GM12878 (cell line): ENCODE data around the gene GNB5.

Experiments
- EP300 ChIP-seq, 2 experiments: fragments of 150-350 bp in 1 of 2; IDR thresholded peaks; 2 replicates each; pipeline ENCODE4 v1.6.1; 2011 to 2012; ENCODE audit warnings: low read depth in 2 of 2, low read length in 2 of 2, borderline replicate concordance in 1 of 2, improper control_type of control experiment in 1 of 2, inconsistent platforms in 1 of 2; ENCODE audit not compliant: control insufficient read depth in 1 of 2
- SMC3 ChIP-seq: IDR thresholded peaks from 2 replicates; pipeline ENCODE4 v1.6.1; 2011; ENCODE audit warnings: low read length, improper control_type of control experiment, borderline replicate concordance

DNA sequence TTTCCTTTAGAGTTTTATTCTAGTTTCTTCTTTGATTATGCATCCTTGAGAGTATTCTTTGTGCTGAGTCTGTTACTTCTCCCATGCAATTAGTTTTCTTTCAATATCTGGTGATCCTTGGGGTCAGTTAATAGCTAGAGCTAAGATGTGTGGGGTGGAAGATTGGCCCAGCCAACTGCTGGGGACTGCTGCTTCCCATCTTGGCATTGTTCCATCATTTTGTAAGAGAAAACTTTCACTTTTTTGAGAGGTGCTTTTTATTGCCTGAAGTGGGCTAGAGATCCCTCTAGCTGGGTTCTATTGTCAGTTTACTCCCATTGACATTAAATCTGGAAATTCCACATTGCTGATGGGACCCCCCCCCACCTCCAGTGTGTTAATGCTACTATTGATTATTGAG, 94.0 kb downstream of the GNB5 start:
- TF ChIP-seq SMC3, result no peak
- TF ChIP-seq EP300 (IDR thresholded peaks at IDR 0.05; ENCODE audit: borderline replicate concordance in 1 of 2, control insufficient read depth in 1 of 2, low read depth in 2 of 2, low read length in 2 of 2), result no peak
